OCI-LY7 (cell line): ENCODE measurements around the gene HLA-DPA1.

Experiments used
- EZH2phosphoT487 ChIP-seq: fragments of 200-600 bp; sonication (generic); IDR thresholded peaks from 2 replicates; pipeline ENCODE4 v1.6.1; 2018; ENCODE audit warnings: low read depth, borderline replicate concordance, mild to moderate bottlenecking, mixed run types, antibody characterized with exemption, low read length, moderate library complexity, mixed read lengths
- TF ChIP-seq, protein P1 (sequence below): fragments of 200-600 bp; sonication (generic); conservative IDR thresholded peaks from 2 replicates; pipeline ENCODE4 v1.5.1; 2014; ENCODE audit warnings: mild to moderate bottlenecking, antibody characterized with exemption, low read length, moderate library complexity, mixed read lengths

DNA sequence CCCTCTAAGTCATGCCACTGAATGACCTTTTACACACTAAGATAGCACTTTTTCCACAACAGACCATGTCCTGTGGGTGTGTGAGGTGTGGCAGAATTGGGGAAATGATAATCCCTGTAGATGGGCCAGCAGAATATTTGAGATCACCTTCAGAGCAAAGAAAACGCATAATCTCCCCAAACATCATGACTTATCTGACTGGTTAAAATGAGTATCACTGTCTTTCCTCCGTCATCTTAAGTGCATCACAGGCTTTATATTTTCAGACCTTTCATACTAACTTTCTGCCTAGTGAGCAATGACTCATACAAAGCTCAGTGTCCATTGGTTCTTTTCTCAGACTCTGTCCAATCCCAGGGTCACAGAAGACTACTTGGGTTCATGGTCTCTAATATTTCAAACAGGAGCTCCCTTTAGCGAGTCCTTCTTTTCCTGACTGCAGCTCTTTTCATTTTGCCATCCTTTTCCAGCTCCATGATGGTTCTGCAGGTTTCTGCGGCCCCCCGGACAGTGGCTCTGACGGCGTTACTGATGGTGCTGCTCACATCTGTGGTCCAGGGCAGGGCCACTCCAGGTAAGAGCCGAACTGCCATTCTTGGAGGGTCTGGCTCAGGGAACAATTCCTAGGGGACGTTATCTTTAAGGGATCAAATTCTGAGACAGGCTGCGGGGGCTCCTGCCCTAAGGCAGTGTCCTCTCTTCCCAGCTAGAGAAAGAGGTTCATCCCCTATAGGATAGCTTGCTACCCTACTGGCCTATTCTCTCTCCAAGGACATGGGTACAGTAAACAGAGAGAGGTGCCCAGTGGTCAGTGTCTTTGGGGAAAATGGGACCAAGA is 2.3 kb upstream of the HLA-DPA1 start, which contains the start of gene HLA-DPB1:
- TF ChIP-seq, protein P1, sequence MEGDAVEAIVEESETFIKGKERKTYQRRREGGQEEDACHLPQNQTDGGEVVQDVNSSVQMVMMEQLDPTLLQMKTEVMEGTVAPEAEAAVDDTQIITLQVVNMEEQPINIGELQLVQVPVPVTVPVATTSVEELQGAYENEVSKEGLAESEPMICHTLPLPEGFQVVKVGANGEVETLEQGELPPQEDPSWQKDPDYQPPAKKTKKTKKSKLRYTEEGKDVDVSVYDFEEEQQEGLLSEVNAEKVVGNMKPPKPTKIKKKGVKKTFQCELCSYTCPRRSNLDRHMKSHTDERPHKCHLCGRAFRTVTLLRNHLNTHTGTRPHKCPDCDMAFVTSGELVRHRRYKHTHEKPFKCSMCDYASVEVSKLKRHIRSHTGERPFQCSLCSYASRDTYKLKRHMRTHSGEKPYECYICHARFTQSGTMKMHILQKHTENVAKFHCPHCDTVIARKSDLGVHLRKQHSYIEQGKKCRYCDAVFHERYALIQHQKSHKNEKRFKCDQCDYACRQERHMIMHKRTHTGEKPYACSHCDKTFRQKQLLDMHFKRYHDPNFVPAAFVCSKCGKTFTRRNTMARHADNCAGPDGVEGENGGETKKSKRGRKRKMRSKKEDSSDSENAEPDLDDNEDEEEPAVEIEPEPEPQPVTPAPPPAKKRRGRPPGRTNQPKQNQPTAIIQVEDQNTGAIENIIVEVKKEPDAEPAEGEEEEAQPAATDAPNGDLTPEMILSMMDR = no peak
- no peak for TF ChIP-seq EZH2phosphoT487
